B cell (primary cell): ENCODE results near the gene ATP8A2.

ENCODE experiments used
- EZH2 ChIP-seq: IDR thresholded peaks from 2 replicates; pipeline ENCODE4 v1.6.1; 2012; ENCODE audit warnings: borderline replicate concordance, low read depth, mild to moderate bottlenecking, moderate library complexity, low read length; ENCODE audit not compliant: insufficient read depth, poor library complexity, severe bottlenecking
- TF ChIP-seq, protein P1 (sequence below): fragments of 200-600 bp; IDR thresholded peaks from one replicate; pipeline ENCODE4 v1.8.0; 2022; ENCODE audit warnings: antibody characterized with exemption, mild to moderate bottlenecking

DNA sequence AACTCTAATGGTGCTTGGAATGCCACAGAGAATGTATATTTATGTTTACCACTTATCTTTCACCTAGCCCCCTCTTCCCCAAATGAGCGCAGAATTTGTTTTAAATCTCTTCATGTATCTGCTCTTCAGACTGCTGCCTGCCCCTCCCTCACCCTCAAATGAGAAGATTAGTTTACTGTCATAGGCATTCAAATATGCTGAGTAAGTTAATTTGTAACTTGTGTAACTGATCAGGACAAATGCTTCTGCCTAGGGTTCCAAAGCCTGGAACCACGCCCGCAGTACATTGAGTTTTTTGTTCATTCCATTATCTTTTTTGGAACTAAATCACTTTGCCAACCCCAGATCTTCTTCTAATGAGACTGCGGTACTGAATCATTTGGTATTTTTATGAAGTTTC lies 74.5 kb downstream of the ATP8A2 start:
- TF ChIP-seq, protein P1, sequence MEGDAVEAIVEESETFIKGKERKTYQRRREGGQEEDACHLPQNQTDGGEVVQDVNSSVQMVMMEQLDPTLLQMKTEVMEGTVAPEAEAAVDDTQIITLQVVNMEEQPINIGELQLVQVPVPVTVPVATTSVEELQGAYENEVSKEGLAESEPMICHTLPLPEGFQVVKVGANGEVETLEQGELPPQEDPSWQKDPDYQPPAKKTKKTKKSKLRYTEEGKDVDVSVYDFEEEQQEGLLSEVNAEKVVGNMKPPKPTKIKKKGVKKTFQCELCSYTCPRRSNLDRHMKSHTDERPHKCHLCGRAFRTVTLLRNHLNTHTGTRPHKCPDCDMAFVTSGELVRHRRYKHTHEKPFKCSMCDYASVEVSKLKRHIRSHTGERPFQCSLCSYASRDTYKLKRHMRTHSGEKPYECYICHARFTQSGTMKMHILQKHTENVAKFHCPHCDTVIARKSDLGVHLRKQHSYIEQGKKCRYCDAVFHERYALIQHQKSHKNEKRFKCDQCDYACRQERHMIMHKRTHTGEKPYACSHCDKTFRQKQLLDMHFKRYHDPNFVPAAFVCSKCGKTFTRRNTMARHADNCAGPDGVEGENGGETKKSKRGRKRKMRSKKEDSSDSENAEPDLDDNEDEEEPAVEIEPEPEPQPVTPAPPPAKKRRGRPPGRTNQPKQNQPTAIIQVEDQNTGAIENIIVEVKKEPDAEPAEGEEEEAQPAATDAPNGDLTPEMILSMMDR = no peak
- TF ChIP-seq EZH2 = no peak
